Lower leg skin (tissue), 3 donors: Measurements from ENCODE around the gene TRAPPC12.

ENCODE experiments used
- CTCF ChIP-seq, 3 donors: fragments of 450-650 bp; IDR thresholded peaks; one replicate each; pipeline ENCODE4 v1.5.1; 2016; ENCODE audit warnings: antibody characterized with exemption in 3 of 3, mild to moderate bottlenecking in 3 of 3, moderate library complexity in 2 of 3
- POLR2A ChIP-seq, 2 donors: fragments of 450-650 bp; IDR thresholded peaks; one replicate each; pipeline ENCODE4 v1.6.1; 2016 to 2017; ENCODE audit warnings: antibody characterized with exemption in 2 of 2, mild to moderate bottlenecking in 1 of 2, moderate library complexity in 1 of 2

- TF ChIP-seq CTCF (IDR thresholded peaks at IDR 0.05): no peak
- no peak for TF ChIP-seq POLR2A (IDR thresholded peaks at IDR 0.05)
These were observed 201 bp upstream of the TRAPPC12 start for GRCh38 chr2:3379339-3379646.
